Effector memory CD4-positive, alpha-beta T cell (primary cell): ENCODE measurements around the gene LIPK.

Experiments
- DNase-seq, 3 donors: peaks; one replicate each; pipeline ENCODE4 v3.0.0-alpha.2; 2020
- H3K27ac ChIP-seq: 2 replicates; pipeline ENCODE4 v1.7.0; 2013; ENCODE audit warnings: mild to moderate bottlenecking, low read length, moderate library complexity; ENCODE audit not compliant: insufficient read depth, poor library complexity, severe bottlenecking
- H3K27me3 ChIP-seq: replicated peaks from 2 replicates; pipeline ENCODE4 v1.7.0; 2013; ENCODE audit warnings: mild to moderate bottlenecking, low read length; ENCODE audit not compliant: insufficient read depth, control insufficient read depth, poor library complexity, severe bottlenecking
- H3K36me3 ChIP-seq: 2 replicates; pipeline ENCODE4 v1.7.0; 2013; ENCODE audit warnings: mild to moderate bottlenecking, low read length, moderate library complexity; ENCODE audit not compliant: control insufficient read depth, insufficient read depth
- H3K4me1 ChIP-seq: 2 replicates; pipeline ENCODE4 v1.7.0; 2013; ENCODE audit warnings: low read length, mild to moderate bottlenecking; ENCODE audit not compliant: control insufficient read depth, insufficient read depth, poor library complexity, severe bottlenecking
- H3K4me3 ChIP-seq: 2 replicates; pipeline ENCODE4 v1.7.0; 2013; ENCODE audit warnings: low read length, low read depth, mild to moderate bottlenecking; ENCODE audit not compliant: insufficient read depth, poor library complexity, severe bottlenecking
- H3K9me3 ChIP-seq: 2 replicates; pipeline ENCODE4 v1.7.0; 2013; ENCODE audit warnings: mild to moderate bottlenecking, low read length, moderate library complexity; ENCODE audit not compliant: control insufficient read depth

The LIPK gene

GRCh38 chr10:88742448-88742847 is 36.4 kb downstream of the LIPK start:
- Histone ChIP-seq H3K27ac (no peak overlapping the region), H3K4me3 (no peak overlapping the region), H3K4me1 (no peaks in the 10 kb centered on the region), H3K9me3 (no peaks in the 10 kb centered on the region), H3K36me3 (no peaks in the 10 kb centered on the region), H3K27me3 (no peaks in the 10 kb centered on the region)
- no peak for DNase-seq

GRCh38 chr10:88744002-88744401 is 38.0 kb downstream of the LIPK start:
- DNase-seq, result no peak
- Histone ChIP-seq H3K9me3 (no peaks in the 10 kb centered on the region), H3K27ac (no peak overlapping the region), H3K36me3 (no peaks in the 10 kb centered on the region), H3K27me3 (no peaks in the 10 kb centered on the region), H3K4me1 (no peaks in the 10 kb centered on the region), H3K4me3 (no peak overlapping the region)

GRCh38 chr10:88745633-88746032 is 39.6 kb downstream of the LIPK start:
- Histone ChIP-seq H3K36me3 (no peaks in the 10 kb centered on the region), H3K9me3 (no peaks in the 10 kb centered on the region), H3K27ac (no peak overlapping the region), H3K27me3 (no peaks in the 10 kb centered on the region), H3K4me3 (no peak overlapping the region), H3K4me1 (no peaks in the 10 kb centered on the region)
- no peak for DNase-seq

- Histone ChIP-seq H3K4me1 (no peaks in the 10 kb centered on the region), H3K4me3 (no peak overlapping the region), H3K9me3 (no peaks in the 10 kb centered on the region), H3K36me3 (no peaks in the 10 kb centered on the region), H3K27me3 (no peaks in the 10 kb centered on the region), H3K27ac (no peak overlapping the region)
- DNase-seq, result no peak
Measured at GRCh38 chr10:88754287-88754686, 48.2 kb downstream of the LIPK start.

GRCh38 chr10:88755753-88756152 is 49.7 kb downstream of the LIPK start:
- Histone ChIP-seq H3K36me3 (no peaks in the 10 kb centered on the region), H3K4me3 (no peak overlapping the region), H3K27ac (no peak overlapping the region), H3K27me3 (no peaks in the 10 kb centered on the region), H3K4me1 (no peaks in the 10 kb centered on the region), H3K9me3 (no peaks in the 10 kb centered on the region)
- DNase-seq, result no peak

GRCh38 chr10:88756660-88757059 is 50.6 kb downstream of the LIPK start:
- Histone ChIP-seq H3K4me3 (no peak overlapping the region), H3K4me1 (no peaks in the 10 kb centered on the region), H3K9me3 (no peaks in the 10 kb centered on the region), H3K27me3 (no peaks in the 10 kb centered on the region), H3K27ac (no peak overlapping the region), H3K36me3 (no peaks in the 10 kb centered on the region)
- DNase-seq, result no peak

- H3K4me3 ChIP-seq, result no peak within 1 kb of the TSS
- H3K9me3 ChIP-seq, result no peaks in the 10 kb centered on the region
- H3K27me3 ChIP-seq, result no peaks in the 10 kb centered on the region
- no peaks in the 10 kb centered on the region for H3K36me3 ChIP-seq
- DNase-seq, result no peak
- no peaks in the 10 kb centered on the region for H3K4me1 ChIP-seq
- H3K27ac ChIP-seq, result no peak within 1 kb of the TSS
Measured at GRCh38 chr10:88759366-88760101, 53.5 kb downstream of the LIPK start, which contains the start of gene LIPN. Gene LIPN (plus strand): TSS chr10:88760020. CDS start chr10:88761406, 1,386 bp downstream.

GRCh38 chr10:88762906-88763305 is 56.9 kb downstream of the LIPK start:
- no peak overlapping the region for H3K27ac ChIP-seq
- no peak overlapping the region for H3K4me3 ChIP-seq
- no peaks in the 10 kb centered on the region for H3K4me1 ChIP-seq
- H3K27me3 ChIP-seq, result no peaks in the 10 kb centered on the region
- DNase-seq, result no peak
- no peaks in the 10 kb centered on the region for H3K9me3 ChIP-seq
- H3K36me3 ChIP-seq, result no peaks in the 10 kb centered on the region

- Histone ChIP-seq H3K4me3 (no peak overlapping the region), H3K4me1 (no peaks in the 10 kb centered on the region), H3K27me3 (no peaks in the 10 kb centered on the region), H3K36me3 (no peaks in the 10 kb centered on the region), H3K27ac (no peak overlapping the region), H3K9me3 (no peaks in the 10 kb centered on the region)
- DNase-seq, result no peak
Measured at GRCh38 chr10:88763441-88763840, 57.4 kb downstream of the LIPK start.

GRCh38 chr10:88764110-88764509 is 58.1 kb downstream of the LIPK start:
- Histone ChIP-seq H3K27ac (no peak overlapping the region), H3K4me1 (no peaks in the 10 kb centered on the region), H3K9me3 (no peaks in the 10 kb centered on the region), H3K4me3 (no peak overlapping the region), H3K27me3 (no peaks in the 10 kb centered on the region), H3K36me3 (no peaks in the 10 kb centered on the region)
- no peak for DNase-seq
